ENCODE measurements around the gene SGSM1.
"Not testable (repeated sequence)": the region's sequence is repeated elsewhere in the genome, so short reads cannot be mapped to it uniquely, and the experiment has no call there.

The SGSM1 gene

DNA sequence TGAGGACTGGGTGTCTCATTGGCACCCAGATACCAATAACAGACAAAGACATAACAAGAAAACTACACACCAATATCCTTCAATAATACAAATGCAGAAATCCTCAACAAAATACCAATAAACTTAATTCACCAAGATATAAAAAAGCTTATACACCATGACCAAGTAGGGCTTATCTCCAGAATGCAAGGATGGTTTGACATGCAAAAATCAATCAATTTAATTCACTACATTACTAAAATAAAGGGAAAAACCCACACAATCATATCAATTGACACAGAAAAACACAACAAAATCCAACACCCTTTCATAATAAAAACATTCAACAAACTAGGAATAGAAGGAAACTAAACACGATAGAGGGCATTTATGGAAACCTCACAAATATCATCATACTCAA, 99.9 kb downstream of the SGSM1 start:
- no peak for DNase-seq

DNA sequence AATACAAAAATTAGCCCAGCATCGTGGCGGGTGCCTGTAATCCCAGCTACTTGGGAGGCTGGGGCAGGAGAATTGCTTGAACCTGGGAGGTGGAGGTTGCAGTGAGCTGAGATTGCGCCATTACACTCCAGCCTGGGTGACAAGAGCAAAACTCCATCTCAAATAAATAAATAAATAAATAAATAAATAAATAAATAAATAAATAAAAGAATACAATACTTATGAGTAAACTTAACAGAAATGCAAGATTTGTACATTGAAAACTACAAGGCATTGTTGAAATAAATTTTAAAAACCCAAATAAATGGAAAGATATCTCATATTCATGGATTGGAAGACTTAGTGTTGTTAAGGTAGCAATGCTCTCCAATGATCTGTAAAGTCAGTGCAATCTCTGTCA, 101.1 kb downstream of the SGSM1 start:
- DNase-seq, result not testable (repeated sequence)

DNA sequence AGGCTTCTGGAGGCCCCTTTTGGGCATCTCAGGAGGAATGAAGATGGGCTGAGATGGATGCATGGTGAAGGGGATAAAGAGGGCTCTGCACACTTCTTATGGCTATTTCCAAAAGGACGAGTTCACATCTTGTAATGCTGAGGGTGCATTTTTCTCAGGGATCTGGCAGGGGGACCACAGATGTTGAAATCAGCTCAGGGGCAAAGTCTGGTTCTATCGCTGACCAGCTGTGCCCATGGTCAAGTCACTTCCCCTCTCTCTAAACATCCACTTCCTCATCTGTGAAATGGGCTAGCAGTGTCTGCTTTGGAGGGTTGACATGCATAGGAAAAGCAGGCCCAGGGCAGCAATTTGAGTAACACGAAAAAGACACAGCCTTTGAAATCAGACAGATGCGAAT, 114.0 kb downstream of the SGSM1 start:
- DNase-seq, result no peak

DNA sequence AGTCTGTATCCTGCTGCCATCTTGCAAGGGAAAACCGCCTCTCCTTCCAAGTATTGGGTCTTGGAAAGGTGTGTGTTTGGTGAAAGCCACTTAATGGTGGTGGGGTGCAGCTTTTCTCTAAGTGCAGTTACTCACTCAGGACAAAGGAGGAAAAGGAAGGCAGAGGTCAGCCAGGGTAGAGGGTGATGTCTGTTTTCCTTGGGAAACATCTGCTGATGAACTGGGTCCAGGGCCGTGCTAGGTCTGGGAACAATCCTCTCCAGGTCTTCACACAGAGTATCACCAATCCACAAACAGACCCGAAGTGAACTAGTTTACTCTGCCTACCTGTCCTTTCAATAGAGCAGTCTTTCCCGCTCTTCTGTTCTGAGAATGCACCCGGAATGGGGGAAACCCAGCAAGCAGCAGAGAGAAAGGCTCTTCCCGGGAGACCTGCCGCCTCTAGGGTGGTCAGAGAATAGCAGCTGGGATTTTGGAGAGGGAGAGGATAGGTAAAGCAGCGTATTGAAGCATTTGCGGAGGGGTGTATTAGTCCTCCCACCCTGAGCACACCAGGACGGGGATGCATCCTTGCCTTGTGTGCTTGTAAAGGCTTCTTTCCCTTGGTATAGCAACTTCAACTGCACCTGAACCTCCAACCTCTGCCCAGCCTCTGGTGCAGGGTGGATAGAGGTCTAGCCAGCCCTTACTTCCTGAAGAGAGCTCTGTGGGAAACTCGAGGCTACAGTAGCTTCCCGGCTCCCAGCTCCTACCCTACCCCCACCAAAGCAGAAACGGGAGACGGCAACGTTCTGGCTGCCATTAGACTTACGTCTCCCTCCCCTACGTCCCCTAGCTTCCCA, 119.8 kb downstream of the SGSM1 start:
- no peak for DNase-seq

DNA sequence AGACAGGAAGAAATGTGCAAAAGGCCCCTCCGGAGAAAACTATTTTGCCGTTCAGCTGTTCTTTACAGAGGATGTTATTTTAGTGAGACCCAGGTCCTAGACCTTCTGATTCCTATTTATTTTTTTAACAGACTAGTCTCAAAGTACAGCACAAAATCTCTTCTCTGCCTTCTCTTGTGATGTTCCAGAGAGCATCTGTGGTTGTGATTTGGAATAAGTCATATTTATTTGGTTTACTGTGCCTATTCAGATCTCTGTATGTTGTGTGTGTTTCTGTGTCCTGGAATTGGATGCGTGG, 120.4 kb downstream of the SGSM1 start:
- no peak for DNase-seq

DNA sequence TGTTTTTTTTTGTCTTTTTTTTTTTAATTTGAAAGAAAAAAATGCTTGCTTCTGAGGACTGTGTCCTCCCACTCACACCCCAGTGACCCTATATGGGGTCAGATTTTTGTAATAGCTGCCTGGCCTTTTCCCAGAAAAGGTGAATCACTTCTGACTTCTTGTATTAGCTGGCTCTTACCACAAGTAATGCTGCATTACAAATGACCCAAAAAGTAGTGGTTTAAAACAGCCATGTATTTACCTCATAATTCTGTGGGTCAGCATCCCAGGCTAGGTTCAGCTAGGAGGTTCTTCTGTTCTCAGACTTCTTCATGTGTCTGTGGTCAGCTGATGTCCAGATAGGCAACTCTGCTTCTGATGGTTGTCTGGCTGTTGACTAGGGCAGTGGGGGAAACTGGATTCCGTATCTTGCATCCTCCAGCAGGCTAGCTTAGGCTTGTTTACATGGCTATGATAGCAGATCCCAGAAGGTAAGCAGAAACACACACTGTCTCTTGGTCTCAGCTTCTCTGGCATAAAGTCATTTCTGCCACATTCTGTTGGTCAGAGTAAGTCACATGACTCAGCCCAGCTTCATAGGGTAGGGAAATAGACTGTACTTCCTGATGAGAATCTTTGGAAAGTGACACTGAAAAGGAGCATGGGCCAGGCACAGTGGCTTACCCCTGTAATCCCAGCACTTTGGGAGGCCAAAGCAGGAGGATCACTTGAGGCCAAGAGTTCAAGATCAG, 121.0 kb downstream of the SGSM1 start:
- DNase-seq, result no peak

DNA sequence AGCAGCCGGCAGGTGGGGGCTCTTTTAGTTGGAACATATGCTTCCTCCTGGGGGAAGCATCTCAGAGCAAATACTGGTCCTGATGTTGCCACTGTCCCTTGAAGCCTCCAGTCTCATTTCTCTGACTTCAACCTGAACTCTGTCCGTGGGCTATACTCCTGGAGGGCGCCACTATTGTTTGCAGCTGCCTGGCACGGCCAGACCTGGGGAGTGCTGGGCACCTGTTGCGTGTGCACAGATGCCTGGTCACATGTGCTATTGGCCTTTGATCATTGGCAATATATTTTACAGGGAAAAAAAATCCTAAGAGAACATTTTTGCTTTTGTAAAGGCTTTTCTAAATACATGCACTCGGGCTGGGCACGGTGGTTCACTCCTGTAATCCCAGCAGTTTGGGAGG, 122.3 kb downstream of the SGSM1 start:
- no peak for DNase-seq

DNA sequence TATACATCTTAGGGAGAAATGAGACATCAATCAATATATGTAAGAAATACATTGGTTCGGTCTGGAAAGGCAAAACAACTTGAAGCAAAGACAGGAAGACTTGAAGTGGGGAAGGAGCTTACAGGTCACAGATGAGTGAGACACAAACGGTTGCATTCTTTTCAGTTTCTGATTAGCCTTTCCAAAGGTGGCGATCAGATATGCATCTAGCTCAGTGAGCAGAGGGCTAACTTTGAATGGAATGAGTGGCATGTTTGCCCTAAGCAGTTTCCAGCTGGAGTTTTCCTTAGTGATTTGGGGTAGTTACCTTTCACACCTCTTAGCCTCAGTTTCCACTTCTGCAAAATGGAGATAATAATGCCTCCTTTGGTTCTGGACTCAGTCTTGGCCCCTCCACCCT, 124.7 kb downstream of the SGSM1 start:
- DNase-seq, result no peak

DNA sequence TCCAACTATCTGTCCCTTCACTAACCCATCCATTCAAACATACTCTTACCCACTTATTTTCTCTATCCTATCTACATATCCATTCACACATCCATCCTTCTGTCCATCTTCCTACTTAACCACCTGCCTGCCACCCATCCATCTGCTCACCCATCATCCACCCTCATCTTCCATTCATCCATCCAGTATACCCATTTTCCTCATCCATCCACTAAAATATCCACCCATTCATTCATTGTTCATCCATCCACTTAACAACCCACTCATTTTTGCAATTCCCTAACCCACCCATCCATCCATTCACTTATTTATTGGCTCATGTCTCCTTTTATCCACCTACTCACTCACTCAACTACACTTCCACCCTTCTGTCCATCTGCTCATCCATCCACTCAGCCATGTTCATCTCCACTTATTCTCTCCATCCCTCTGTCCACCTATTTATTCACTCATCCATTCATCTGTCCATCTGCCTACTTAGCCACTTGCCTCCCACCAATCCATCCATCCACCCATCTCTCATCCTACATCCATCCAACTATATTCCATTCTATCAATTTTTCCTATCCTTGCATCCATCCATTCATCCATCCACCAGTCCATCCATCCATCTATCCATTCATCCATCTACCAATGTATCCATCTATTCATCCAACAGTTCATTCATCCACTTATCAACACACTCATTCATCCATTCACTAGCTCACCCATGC, 129.9 kb downstream of the SGSM1 start:
- no peak for DNase-seq

DNA sequence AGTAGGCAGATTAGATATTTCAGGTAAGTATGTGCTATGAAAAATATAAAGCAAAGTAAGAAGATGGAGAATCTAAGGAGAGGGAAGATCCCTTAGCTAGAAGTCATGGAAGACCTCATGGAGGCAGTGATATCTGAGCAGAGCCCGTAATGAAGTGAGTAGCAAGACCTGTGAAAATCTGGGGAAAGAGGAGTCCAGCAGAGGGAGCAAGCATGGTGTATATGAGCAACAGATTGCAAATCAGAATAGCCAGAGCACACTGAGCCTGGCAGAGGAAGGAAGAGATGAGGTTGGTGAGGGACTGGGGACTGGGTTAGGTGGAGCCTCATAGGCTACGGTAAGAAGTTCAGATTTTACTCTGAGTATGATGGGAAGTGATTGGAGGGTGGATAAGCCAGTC, 131.1 kb downstream of the SGSM1 start:
- DNase-seq, result peak; percentile 24

DNA sequence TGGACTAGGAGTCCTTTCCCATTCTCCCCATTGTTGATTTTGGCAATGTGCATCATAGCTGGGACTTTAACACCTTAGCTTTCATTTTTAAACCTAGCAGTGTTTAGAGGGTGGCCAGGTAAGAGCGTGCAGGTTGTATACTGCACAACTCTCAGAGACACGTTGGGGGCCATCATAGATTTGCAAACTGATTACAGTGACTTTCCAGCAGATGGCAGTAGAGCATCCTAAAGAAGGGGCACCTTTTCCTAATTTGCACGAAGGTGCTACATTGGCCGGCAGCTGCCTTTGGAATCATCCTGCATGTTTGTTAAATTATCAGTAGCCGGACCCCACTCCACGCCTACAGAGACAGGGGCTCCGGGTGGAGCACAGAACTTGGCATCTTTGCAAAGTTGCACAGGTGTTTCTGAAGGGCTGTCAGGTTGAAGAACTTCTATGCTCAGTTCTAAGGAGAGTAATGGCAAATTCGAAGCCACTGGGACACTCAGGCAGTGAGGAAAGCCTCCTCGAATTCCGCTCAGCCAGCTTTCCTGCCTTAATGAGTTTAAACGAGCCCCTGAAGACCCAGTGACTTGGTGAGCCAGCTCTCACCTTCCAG, 132.8 kb downstream of the SGSM1 start:
- DNase-seq, result peak; percentile 11

DNA sequence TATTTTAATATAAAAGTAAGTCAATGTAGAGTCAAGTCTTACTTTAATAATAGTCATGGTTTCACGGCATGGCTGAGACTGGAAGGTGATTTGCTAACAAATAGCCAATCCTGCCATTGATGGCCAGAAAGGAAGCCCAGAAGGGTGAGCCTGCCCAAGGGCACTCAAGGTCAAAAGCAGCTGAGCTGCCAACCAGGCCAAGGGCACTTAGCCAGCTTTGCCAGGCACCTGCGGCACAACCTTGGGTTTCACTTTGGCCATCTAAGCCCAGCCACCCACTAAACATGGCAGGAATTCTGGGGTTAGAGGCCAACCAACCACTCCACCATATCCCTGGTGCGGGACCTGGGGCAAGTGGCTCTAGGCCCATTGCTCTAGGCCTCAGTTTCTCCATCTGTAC, 136.3 kb downstream of the SGSM1 start:
- no peak for DNase-seq

DNA sequence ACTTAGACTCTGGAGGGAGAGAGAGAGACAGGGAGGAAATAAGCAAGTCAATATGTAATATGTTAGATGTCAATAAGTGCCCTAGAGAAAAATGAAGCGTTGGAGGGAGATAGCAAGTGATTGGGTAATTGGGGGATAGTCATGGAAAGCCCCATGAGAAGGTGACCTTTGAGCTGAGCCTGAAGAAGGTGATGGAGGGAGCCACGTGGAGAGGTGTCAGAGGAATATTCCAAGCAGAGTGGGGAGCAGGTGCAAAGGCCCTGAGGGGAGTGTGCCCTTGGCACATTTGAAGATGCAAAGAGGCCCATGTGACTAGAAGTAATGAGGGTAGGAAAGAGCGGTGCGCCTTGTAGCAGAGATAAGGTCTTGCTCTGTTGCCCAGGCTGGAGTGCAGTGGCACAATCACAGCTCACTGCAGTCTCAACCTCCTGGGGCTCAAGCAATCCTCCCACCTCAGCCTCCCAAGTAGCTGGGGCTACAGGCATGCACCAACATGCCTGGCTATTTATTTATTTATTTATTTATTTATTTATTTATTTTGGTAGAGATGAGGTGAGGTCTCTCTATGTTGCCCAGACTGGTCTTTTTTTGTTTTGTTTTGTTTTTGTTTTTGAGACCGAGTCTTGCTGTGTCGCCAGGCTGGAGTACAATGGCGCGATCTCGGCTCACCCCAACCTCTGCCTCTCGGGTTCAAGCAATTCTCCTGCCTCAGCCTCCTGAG, 138.4 kb downstream of the SGSM1 start:
- DNase-seq, result no peak

DNA sequence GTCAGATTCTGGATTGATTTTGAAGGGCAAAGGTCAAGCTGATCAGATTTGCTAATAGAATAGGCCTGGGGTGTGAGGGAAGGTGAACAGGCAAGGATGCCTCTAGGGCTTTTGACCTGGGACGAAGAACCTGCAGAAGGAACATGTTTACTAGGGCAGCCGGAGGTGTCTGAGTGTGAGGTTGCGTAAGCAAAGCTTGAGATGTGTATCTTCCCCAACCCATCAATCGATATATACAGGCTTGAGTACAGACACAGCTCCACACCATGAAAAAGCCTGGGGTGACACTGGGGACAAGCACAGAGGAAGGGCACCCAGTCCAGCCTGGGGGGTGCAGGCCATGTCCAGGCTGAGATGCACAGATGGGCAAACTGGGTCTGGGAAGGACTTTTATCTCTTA, 139.4 kb downstream of the SGSM1 start:
- no peak for DNase-seq

DNA sequence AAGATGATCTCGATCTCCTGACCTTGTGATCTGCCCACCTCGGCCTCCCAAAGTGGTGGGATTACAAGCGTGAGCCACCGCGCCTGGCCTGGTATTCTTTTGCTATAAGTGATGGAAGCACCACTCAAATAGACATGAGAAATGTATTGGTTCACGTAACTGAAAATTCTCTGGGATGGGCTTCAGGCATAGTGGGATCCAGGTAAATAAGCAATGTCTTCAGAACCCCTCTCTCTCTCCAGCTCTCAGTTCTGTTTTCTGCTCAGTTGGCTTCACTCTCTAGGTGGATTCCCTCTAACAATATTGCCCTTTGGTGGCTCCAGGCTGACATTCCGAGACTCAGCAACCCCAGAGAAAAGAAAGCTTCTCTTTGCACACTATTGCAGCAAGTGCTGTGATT, 141.4 kb downstream of the SGSM1 start:
- no peak for DNase-seq

DNA sequence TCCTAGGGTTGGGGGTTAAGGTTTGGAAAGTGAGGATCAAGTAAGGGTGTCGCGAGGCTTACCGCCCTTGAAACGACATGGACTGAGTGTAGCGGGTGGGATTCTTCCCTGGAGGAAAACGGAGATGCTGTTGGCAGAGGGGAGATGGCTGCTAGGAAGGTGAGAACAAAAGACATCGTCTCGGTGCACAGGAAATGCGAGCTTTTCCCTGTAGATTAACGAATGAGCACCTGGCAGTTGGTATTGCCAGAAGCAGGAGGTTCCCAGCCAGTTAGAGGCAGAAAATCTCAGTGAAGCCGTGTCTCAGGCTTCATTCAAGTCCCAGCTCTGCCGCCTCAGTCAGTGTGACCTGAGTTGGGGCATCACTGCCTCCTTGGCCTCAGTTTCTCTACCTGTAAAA, 141.9 kb downstream of the SGSM1 start:
- no peak for DNase-seq

DNA sequence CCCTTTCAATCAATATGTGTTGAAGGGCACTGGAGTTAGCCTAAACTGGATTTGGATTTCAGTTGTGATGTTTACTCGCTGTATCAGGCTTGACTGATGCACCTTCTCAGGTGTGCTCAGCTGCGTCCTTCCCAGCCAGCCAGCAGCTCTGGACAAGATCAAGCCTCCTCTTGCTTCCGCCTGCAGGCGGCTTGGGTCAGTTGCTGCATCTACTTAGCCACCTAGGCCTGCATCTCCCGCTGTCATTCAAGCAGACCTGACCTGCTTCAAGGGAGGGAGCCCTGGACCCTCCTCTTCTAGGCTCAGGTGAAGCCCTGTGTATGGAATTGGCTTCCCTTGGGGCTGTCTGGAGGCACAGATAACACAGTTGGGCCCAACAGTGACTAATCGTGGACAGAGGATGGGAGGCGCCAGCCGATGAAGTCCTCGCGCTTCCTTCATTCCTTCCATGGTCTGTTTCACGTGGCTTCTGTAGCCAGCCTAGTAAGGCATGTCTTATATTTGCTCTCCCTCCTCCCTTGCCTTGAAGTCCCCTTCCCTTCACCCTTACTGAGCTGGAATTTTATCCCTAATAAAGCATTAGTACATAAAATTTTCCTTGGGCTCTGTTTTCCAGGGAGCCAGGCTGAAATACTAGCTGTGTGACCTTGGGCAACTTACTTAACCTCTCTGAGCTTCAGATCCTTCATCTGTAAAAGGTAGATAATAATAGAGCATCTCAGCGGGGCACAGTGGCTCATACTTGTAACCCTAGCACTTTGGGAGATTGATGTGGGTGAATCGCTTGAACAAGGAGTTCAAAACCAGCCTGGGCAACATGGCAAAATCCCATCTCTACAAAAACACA, 142.6 kb downstream of the SGSM1 start:
- no peak for DNase-seq

DNA sequence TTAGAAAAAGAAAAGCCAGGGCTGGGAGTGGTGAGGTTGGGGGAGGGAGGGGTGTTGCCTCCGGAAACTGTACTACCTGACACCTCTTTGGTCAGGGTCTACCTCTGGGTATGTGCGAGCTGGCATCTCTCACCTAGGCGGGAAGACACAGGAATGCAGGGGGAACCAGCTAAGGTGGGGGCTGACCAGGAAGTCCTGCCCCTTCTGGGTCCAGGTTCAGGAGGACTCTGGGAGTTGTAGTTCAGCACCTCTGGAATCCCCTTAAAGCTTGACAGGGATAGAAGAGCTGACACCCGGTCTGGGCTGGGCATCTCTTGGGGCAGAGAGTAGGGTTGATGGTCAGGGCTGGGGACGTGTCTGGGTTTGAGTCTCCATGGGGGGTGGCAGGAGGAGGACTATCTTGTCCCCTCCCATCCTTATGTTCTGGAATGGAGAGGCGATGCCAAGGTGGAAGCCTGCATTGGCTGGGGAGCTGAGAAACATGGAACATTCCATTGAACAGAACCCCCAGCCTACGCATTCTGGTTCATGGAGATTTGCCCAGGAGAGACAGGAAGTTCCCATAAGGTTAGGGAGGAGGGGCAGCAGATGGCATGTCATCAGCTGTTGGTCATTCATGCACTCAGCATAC, 144.4 kb downstream of the SGSM1 start:
- no peak for DNase-seq

DNA sequence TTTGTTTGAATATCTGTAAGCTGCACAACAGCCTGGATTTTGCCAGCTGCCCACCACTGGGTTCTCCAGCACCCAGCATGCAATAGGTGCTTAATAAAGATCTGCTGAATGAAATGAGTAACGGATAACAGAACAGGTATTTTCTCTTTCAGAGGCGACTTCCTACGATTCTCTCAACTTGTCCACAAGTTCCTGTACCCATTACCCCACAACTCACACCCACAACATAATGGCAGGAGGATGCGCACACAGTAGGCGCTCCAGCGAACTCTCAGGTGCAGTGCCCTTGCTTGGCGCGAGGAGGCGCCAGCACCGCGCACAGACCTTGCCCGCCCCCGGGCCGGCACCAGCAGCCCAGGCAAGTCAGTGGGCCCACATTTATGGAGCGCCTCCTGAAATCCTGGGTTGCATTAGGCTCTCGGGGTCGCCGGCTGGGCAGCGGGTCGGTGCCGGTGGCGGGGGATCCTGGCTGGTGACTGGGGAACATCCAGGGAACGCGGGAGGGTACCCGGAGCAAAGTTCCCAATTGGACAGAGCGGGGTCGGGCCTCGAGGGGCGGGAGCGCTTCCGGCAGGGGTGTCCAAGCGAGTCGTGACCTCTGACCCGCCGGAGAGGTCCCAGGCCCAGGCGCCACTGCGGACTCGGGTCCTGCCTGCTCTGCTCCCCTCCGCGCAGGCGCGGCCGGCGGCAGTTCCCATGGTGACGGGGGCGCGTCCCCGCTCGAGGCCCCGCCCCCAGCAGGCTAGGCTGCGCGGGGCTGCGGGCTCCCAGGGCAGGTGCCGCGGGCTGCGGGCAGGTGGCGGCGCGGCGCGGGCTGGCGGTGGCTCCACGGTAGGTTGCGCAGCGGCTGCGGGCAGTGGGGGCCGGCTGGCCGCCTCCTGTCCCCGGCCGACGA, 146.2 kb downstream of the SGSM1 start, which contains the start of gene KIAA1671:
TSS of gene KIAA1671 (plus strand) at position 775 of the 895 bp plus-strand sequence. CDS start 75,284 bp downstream, outside the sequence.
- peak; percentile 28 for DNase-seq

DNA sequence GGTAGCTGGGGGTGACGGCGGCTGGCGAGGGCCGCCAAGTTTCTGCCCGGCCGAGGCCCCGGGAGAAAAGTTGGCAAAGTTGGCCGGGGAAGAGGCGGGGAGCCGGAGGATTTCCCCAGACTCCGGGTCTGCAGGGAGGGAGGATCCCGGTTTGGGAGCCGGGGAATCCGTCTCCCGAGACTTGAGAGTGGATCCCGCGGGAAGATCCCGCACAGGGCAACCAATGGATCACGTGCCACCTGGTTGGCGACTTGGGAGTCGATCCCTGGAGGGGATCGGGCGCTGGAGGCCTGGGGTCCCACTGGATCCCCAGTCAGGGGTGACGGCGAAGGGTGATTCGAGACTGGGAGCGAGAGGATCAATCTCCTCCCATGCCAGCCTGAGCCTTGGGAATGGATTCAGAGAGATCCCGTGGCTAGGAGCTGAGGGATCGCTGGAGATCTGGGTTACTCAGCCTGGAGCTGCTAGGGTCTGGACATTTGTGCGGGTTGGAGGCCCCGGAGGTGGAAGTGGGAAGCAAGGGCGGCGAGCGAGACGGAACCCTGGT, 146.9 kb downstream of the SGSM1 start:
- DNase-seq, result no peak
